ENCODE results near the gene SLC36A3.

GRCh38 chr5:151253605-151253950, 50.0 kb downstream of the SLC36A3 start:
- TF ChIP-seq POLR2A (IDR thresholded peaks at IDR 0.05; ENCODE audit: low read depth, low read length), result no peak
- no peak for TF ChIP-seq POLR2AphosphoS5 (IDR thresholded peaks at IDR 0.05; ENCODE audit: low read depth, low read length)

Measured in GM12891 (cell line).